H1 (cell line): Measurements from ENCODE around the gene LTBP1. TPM values are rescaled to one million over a fixed set of nuclear protein-coding genes. Genes with fewer than 3 reads are reported as not detected.

Experiments
- CTCF ChIA-PET: fragments of 300-600 bp; sonication (Branson Sonifier 250); formaldehyde crosslinking; loops from one replicate; lab custom pipeline; 2021; ENCODE audit not compliant: partially characterized antibody; lab: Charles Lee
- POLR2A ChIA-PET: fragments of 300-600 bp; sonication (Branson Sonifier 250); formaldehyde crosslinking; loops from one replicate; lab custom pipeline; 2021; ENCODE audit warnings: inconsistent platforms; ENCODE audit not compliant: partially characterized antibody; lab: Charles Lee
- DNase-seq, 2 experiments: peaks; one replicate each; pipeline versions ENCODE4 v3.0.0 to v3.0.0-alpha.2; 2010 to 2022; ENCODE audit warnings: low spot score in 2 of 2, low read depth in 1 of 2, mixed read lengths in 1 of 2
- FAIRE-seq: peaks from 2 replicates; lab custom pipeline; 2011; peaks lifted over from hg19 to GRCh38; lab: Jason Lieb, UNC
- H2AFZ ChIP-seq: 2 replicates; pipeline ENCODE4 v1.8.1; 2012; ENCODE audit warnings: low read length, inconsistent platforms
- H2AK5ac ChIP-seq: 2 replicates; pipeline ENCODE4 v1.6.1; 2013; ENCODE audit warnings: low read depth, low read length
- H2BK120ac ChIP-seq: replicated peaks from 2 replicates; pipeline ENCODE3; 2013; ENCODE audit warnings: low read depth, low read length, inconsistent platforms
- H2BK12ac ChIP-seq: 2 replicates; pipeline ENCODE4 v1.6.1; 2013; ENCODE audit warnings: low read depth, low read length
- H2BK15ac ChIP-seq: 2 replicates; pipeline ENCODE4 v1.6.1; 2013; ENCODE audit warnings: low read length
- H2BK20ac ChIP-seq: 2 replicates; pipeline ENCODE4 v1.6.1; 2013; ENCODE audit warnings: low read length
- H2BK5ac ChIP-seq: 2 replicates; pipeline ENCODE4 v1.6.1; 2013; ENCODE audit warnings: low read depth, low read length
- H3K14ac ChIP-seq: 2 replicates; pipeline ENCODE4 v1.6.1; 2013; ENCODE audit warnings: inconsistent platforms; ENCODE audit not compliant: insufficient read length
- H3K18ac ChIP-seq: 2 replicates; pipeline ENCODE4 v1.6.1; 2013; ENCODE audit warnings: low read length; ENCODE audit errors: extremely low read depth
- H3K23ac ChIP-seq: 2 replicates; pipeline ENCODE4 v1.6.1; 2013; ENCODE audit warnings: inconsistent platforms; ENCODE audit not compliant: insufficient read length
- H3K23me2 ChIP-seq: 2 replicates; pipeline ENCODE4 v1.6.1; 2013; ENCODE audit warnings: low read depth, low read length
- H3K27ac ChIP-seq: 2 replicates; pipeline ENCODE4 v1.6.1; 2011; ENCODE audit warnings: low read depth, low read length, inconsistent platforms
- H3K27me3 ChIP-seq, 4 experiments: replicated peaks in 1 of 4; 1 replicate in 1 of 4; 2 replicates in 3 of 4; pipeline versions ENCODE4 v1.6.1 to v1.8.1; 2011 to 2013; ENCODE audit warnings: low read length in 3 of 4, mild to moderate bottlenecking in 3 of 4, inconsistent platforms in 2 of 4, mixed read lengths in 2 of 4, moderate library complexity in 1 of 4; ENCODE audit not compliant: control insufficient read depth in 3 of 4, insufficient read depth in 3 of 4; ENCODE audit errors: extremely low read depth in 1 of 4
- H3K36me3 ChIP-seq, 4 experiments: 2 replicates each; pipeline versions ENCODE4 v1.6.1 to v1.8.1; 2011 to 2013; ENCODE audit warnings: mild to moderate bottlenecking in 4 of 4, low read length in 3 of 4, moderate library complexity in 2 of 4, control low read depth in 1 of 4, inconsistent platforms in 1 of 4; ENCODE audit not compliant: insufficient read depth in 4 of 4, control insufficient read depth in 2 of 4
- H3K4ac ChIP-seq: replicated peaks from 2 replicates; pipeline ENCODE3; 2013; ENCODE audit warnings: low read length, low read depth, mixed read lengths, inconsistent platforms; ENCODE audit not compliant: insufficient read length
- H3K4me1 ChIP-seq, 4 experiments: replicated peaks in 1 of 4; 1 replicate in 1 of 4; 2 replicates in 3 of 4; pipeline versions ENCODE4 v1.6.1 to v1.8.1; 2011 to 2013; ENCODE audit warnings: low read length in 3 of 4, inconsistent platforms in 2 of 4, mixed read lengths in 1 of 4; ENCODE audit not compliant: insufficient read depth in 4 of 4, control insufficient read depth in 3 of 4
- H3K4me2 ChIP-seq, 2 experiments: 2 replicates each; pipeline versions ENCODE4 v1.6.1 to v1.8.1; 2011 to 2013; ENCODE audit warnings: low read depth in 2 of 2, low read length in 2 of 2, control low read depth in 1 of 2, inconsistent platforms in 1 of 2, mild to moderate bottlenecking in 1 of 2; ENCODE audit not compliant: insufficient read depth in 1 of 2
- H3K4me3 ChIP-seq, 4 experiments: fragments of 200-600, 300-600 bp in 1 of 4; sonication (generic), shearing (Covaris generic), sonication (Bioruptor Twin) in 1 of 4; 2 replicates each; pipeline versions ENCODE4 v1.5.1 to v1.8.1; 2011 to 2016; ENCODE audit warnings: low read length in 4 of 4, low read depth in 3 of 4, control low read depth in 2 of 4, inconsistent platforms in 2 of 4, mild to moderate bottlenecking in 2 of 4, mixed read lengths in 1 of 4, moderate library complexity in 1 of 4; ENCODE audit not compliant: insufficient read depth in 2 of 4; ENCODE audit errors: extremely low read depth in 1 of 4
- H3K56ac ChIP-seq: replicated peaks from 2 replicates; pipeline ENCODE3; 2013; ENCODE audit warnings: low read depth, mild to moderate bottlenecking, mixed read lengths, low read length, inconsistent platforms; ENCODE audit not compliant: insufficient read length
- H3K79me1 ChIP-seq: 2 replicates; pipeline ENCODE4 v1.6.1; 2013; ENCODE audit warnings: low read depth, low read length, control low read depth
- H3K79me2 ChIP-seq, 2 experiments: 2 replicates each; pipeline versions ENCODE4 v1.6.1 to v1.8.1; 2012 to 2013; ENCODE audit warnings: low read length in 2 of 2, mild to moderate bottlenecking in 2 of 2, inconsistent platforms in 1 of 2; ENCODE audit not compliant: insufficient read depth in 2 of 2, control insufficient read depth in 1 of 2
- H3K9ac ChIP-seq, 4 experiments: replicated peaks in 1 of 4; 1 replicate in 1 of 4; 2 replicates in 3 of 4; pipeline versions ENCODE4 v1.6.1 to v1.8.1; 2011 to 2013; ENCODE audit warnings: low read depth in 3 of 4, low read length in 3 of 4, control low read depth in 2 of 4, mild to moderate bottlenecking in 2 of 4, moderate library complexity in 2 of 4, inconsistent platforms in 1 of 4; ENCODE audit errors: extremely low read depth in 1 of 4
- H3K9me3 ChIP-seq, 2 experiments: 2 replicates each; pipeline versions ENCODE4 v1.6.1 to v1.8.1; 2012 to 2013; ENCODE audit warnings: mild to moderate bottlenecking in 2 of 2, moderate library complexity in 2 of 2, control low read depth in 1 of 2, inconsistent platforms in 1 of 2, low read depth in 1 of 2, low read length in 1 of 2, mixed read lengths in 1 of 2; ENCODE audit not compliant: insufficient read depth in 2 of 2
- H4K20me1 ChIP-seq, 2 experiments: replicated peaks in 1 of 2; 2 replicates each; pipeline versions ENCODE3 to v1.8.1; 2011 to 2013; ENCODE audit warnings: inconsistent platforms in 2 of 2, low read length in 2 of 2, mild to moderate bottlenecking in 1 of 2; ENCODE audit not compliant: insufficient read depth in 2 of 2, control insufficient read depth in 1 of 2
- H4K5ac ChIP-seq: 2 replicates; pipeline ENCODE4 v1.6.1; 2013; ENCODE audit warnings: low read length, low read depth, mixed read lengths, inconsistent platforms; ENCODE audit not compliant: insufficient read length
- H4K8ac ChIP-seq: 2 replicates; pipeline ENCODE4 v1.8.0; 2013; ENCODE audit warnings: mild to moderate bottlenecking, moderate library complexity, low read length, inconsistent platforms; ENCODE audit not compliant: insufficient read depth; ENCODE audit errors: extremely low read depth
- H4K91ac ChIP-seq: replicated peaks from 2 replicates; pipeline ENCODE3; 2013; ENCODE audit warnings: low read length, mixed read lengths, inconsistent platforms; ENCODE audit not compliant: insufficient read length
- CBX5 ChIP-seq: fragments of 300-800, 300-1000 bp; sonication (generic); IDR thresholded peaks from 2 replicates; pipeline ENCODE4 v1.7.1; 2016; ENCODE audit warnings: antibody characterized with exemption, low read length, low read depth
- EZH2 ChIP-seq: fragments of 200-600 bp; sonication (generic); IDR thresholded peaks from 2 replicates; pipeline ENCODE4 v1.7.1; 2012; ENCODE audit warnings: low read depth, mild to moderate bottlenecking, moderate library complexity, low read length, inconsistent platforms; ENCODE audit not compliant: severe bottlenecking
- RXRA ChIP-seq: IDR thresholded peaks from 2 replicates; pipeline ENCODE4 v1.6.1; 2011; ENCODE audit warnings: low read depth, mild to moderate bottlenecking, low read length, moderate library complexity; ENCODE audit not compliant: insufficient read depth
- SUZ12 ChIP-seq: fragments of 200-600 bp; sonication (generic); IDR thresholded peaks from 2 replicates; pipeline ENCODE4 v1.6.1; 2012; ENCODE audit warnings: mild to moderate bottlenecking, inconsistent platforms, low read length, moderate library complexity, mixed read lengths
- WGBS, 2 experiments: shearing (Covaris generic) in 1 of 2; methylation state at CpG; one replicate each; pipeline versions ENCODE4 v1.1.6 to v1.1.7; 2013 to 2015; ENCODE audit warnings: low lambda C conversion rate in 2 of 2, mixed read lengths in 2 of 2, inconsistent platforms in 1 of 2, low coverage in 1 of 2, missing lambda C conversion rate in 1 of 2; ENCODE audit not compliant: insufficient replicate concordance in 2 of 2, insufficient coverage in 1 of 2, insufficient read length in 1 of 2; ENCODE audit errors: extremely low coverage in 1 of 2, missing lambda C conversion rate in 1 of 2; 5-methylcytosine and 5-hydroxymethylcytosine counted together
- polyA plus RNA-seq, 7 experiments: library from polyadenylated mRNA; depleted of rRNA in 3 of 7; stranded (reverse) in 5 of 7; unstranded in 2 of 7; fragments of >200 nt in 5 of 7; fragments of 200-250 nt in 2 of 7; gene quantifications; 1 replicate in 5 of 7; 2 replicates in 1 of 7; 4 replicates in 1 of 7; pipeline versions ENCODE4 v1.2.1 to v1.2.3, GENCODE V29; 2011 to 2013; ENCODE audit warnings: missing spikeins in 2 of 7, mixed read lengths in 2 of 7
- total RNA-seq: library from RNA; stranded (reverse); fragmentation: NEBNext Ultra II Directional; extraction: Animal tissue kit (Norgen Biotek cat#: 25700); gene quantifications from 2 replicates; pipeline ENCODE4 v1.2.1, GENCODE V29; 2021

The LTBP1 gene
- total and polyA plus RNA-seq, 2 of the 8 experiments (the other 6 are each of a cell fraction or from before 2014, with no cell fraction given) = 15.4 to 24.7 TPM

GRCh38 chr2:33186937-33187336, 240.2 kb downstream of the LTBP1 start:
- no peak overlapping the region for H3K27ac ChIP-seq
- no peak overlapping the region for H2BK15ac ChIP-seq
- no peak for DNase-seq
- H3K27me3 ChIP-seq = no peaks in the 10 kb centered on the region
- no peak overlapping the region for H2BK20ac ChIP-seq
- H2AFZ ChIP-seq = no peak overlapping the region
- H2BK5ac ChIP-seq = no peak overlapping the region
- no peaks in the 10 kb centered on the region for H3K23me2 ChIP-seq
- no peaks in the 10 kb centered on the region for H3K9me3 ChIP-seq
- H3K18ac ChIP-seq = no peak overlapping the region
- H3K9ac ChIP-seq = no peak overlapping the region
- no peaks in the 10 kb centered on the region for H3K36me3 ChIP-seq
- no peak overlapping the region for H4K5ac ChIP-seq
- no peak overlapping the region for H3K4ac ChIP-seq
- no peak for TF ChIP-seq CBX5
- TF ChIP-seq SUZ12 = no peak
- no peak for TF ChIP-seq EZH2
- no peak for TF ChIP-seq RXRA
- no peaks in the 10 kb centered on the region for H3K79me2 ChIP-seq
- H3K56ac ChIP-seq = no peak overlapping the region
- no peak for FAIRE-seq
- H3K4me2 ChIP-seq = no peak overlapping the region
- ChIA-PET CTCF (interaction anchor here (0.9 to 1.4 kb wide), 3 partner anchors 9 to 185 kb away, joined by 3 read pairs; no protein-coding TSS in a partner anchor), POLR2A (no interaction called here)
- H4K20me1 ChIP-seq = no peaks in the 10 kb centered on the region
- no peak overlapping the region for H4K8ac ChIP-seq
- H2BK120ac ChIP-seq = no peak overlapping the region
- H3K23ac ChIP-seq = no peak overlapping the region
- WGBS, 2 experiments = 96% methylated on average over 6 of the region's 6 CpGs; no CpG with 5 or more reads in 1 of the 2 experiments
- H2BK12ac ChIP-seq = no peak overlapping the region
- H3K79me1 ChIP-seq = no peaks in the 10 kb centered on the region
- H4K91ac ChIP-seq = no peak overlapping the region
- H3K14ac ChIP-seq = no peak overlapping the region
- no peak overlapping the region for H2AK5ac ChIP-seq
- no peak overlapping the region for H3K4me3 ChIP-seq
- no peaks in the 10 kb centered on the region for H3K4me1 ChIP-seq
